Measurements from ENCODE around the gene OSGIN1. TPM values are rescaled to one million over a fixed set of nuclear protein-coding genes. Genes with fewer than 3 reads are reported as not detected.
A peak's percentile ranks its signal among the peaks of the same experiment; 100 is the strongest.

The OSGIN1 gene
- total RNA-seq, 2 donors from 2014 or later: 4.0 to 5.2 TPM

DNA sequence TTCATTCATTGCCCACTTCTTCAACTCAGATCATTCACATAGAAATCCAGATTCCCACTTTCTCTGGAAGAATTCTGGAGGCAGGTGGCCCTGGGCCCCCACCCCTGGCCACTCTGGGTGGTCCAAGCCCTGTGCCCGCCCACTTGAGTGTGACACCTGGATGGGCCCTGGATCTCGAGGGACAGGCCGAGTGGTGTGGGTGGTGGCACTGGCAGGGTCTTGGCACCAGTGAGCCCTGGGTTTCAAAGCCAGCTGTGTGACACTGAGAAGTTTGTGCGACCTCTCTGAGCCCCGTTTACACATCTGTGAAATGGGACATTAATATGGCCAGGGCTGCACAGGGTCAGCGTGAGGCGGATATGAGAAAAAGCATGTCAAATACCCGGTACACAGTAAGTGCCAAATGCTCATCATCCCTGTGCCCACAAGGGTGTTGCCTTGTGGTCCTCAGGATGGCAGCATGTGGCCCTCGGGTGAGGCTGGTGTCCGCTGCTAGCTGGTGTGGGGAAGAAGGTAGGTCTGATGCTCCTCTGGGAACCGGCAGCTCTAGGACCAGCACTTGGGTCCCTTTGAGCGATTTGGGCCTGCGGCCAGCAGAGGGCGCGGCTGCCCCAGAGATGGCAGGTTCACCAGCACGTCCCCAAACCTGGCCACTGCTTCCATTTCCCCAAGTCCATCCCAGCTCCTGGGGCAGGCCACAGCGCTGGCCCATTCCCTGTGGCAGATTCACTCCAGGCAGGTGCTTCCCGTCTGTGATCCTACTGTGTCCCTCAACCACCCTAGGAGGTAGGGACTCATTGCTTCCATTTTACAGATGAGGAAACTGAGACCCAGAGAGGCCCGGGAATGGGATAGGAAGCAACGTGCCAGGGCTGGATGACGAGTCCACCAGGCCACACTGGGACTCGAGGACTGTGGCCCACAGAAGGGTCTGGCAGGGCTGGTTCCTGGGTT, 3.6 kb downstream of the OSGIN1 start:
- Histone ChIP-seq H3K27me3 (no peaks in the 10 kb centered on the region), H3K9me3 (no peaks in the 10 kb centered on the region), H3K4me3 (no peak overlapping the region), H3K36me3 (replicated peaks in 1 of 2; ENCODE audit: insufficient read depth in 1 of 2, low read depth in 2 of 2) (peaks cover 0 to 8% of the 10 kb centered on the region in 2 donors), H3K27ac (no peak overlapping the region), H3K4me1 (peaks cover 31% of the 10 kb centered on the region)
- DNase-seq: peak; percentile 80 to 87 (median 82)
- no peak for TF ChIP-seq POLR2A (IDR thresholded peaks at IDR 0.05)
- TF ChIP-seq, protein P1, sequence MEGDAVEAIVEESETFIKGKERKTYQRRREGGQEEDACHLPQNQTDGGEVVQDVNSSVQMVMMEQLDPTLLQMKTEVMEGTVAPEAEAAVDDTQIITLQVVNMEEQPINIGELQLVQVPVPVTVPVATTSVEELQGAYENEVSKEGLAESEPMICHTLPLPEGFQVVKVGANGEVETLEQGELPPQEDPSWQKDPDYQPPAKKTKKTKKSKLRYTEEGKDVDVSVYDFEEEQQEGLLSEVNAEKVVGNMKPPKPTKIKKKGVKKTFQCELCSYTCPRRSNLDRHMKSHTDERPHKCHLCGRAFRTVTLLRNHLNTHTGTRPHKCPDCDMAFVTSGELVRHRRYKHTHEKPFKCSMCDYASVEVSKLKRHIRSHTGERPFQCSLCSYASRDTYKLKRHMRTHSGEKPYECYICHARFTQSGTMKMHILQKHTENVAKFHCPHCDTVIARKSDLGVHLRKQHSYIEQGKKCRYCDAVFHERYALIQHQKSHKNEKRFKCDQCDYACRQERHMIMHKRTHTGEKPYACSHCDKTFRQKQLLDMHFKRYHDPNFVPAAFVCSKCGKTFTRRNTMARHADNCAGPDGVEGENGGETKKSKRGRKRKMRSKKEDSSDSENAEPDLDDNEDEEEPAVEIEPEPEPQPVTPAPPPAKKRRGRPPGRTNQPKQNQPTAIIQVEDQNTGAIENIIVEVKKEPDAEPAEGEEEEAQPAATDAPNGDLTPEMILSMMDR (IDR thresholded peaks at IDR 0.05): peak; percentile 47 to 77 (median 70)
- no peak for ATAC-seq
- WGBS, 2 donors: 40 to 51% methylated on average over 13 to 22 of the region's 22 CpGs
- intact Hi-C loops (cut with DNase I): no loop called here

DNA sequence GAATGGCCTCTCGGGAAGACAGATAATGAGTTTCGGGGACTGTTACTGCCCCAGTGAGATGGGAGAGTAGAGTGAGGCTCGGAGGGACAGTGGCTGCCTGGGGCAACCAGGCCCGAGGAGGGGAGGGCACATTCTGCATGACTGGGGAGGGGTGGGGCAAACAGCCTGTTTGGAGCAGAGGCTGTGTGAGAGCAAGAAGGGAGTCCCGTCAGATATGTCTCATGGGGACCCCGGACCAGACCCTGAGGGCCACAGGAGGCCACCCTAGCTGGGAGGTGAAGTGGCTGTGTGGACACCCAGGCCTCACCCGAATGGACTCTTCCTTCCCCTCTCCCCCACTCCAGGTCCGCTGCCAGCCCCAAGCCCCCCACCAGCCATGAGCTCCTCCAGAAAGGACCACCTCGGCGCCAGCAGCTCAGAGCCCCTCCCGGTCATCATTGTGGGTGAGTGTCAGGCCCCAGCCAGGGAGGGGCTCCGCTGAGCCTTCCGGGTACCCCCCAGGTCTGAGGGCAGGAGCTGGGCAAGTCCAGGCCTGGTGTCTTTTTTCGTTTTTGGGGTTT, 4.3 kb downstream of the OSGIN1 start:
- no peak for DNase-seq
- no peak for ATAC-seq
- no peak overlapping the region for H3K4me3 ChIP-seq
- TF ChIP-seq, protein P1 (IDR thresholded peaks at IDR 0.05): no peak
- TF ChIP-seq POLR2A (IDR thresholded peaks at IDR 0.05): no peak
- no peaks in the 10 kb centered on the region for H3K27me3 ChIP-seq
- peaks cover 27% of the 10 kb centered on the region for H3K4me1 ChIP-seq
- WGBS, 2 donors: 82 to 86% methylated on average over 13 of the region's 14 CpGs
- intact Hi-C loops (cut with DNase I): no loop called here
- H3K36me3 ChIP-seq (replicated peaks in 1 of 2; ENCODE audit: insufficient read depth in 1 of 2, low read depth in 2 of 2): peaks cover 0 to 8% of the 10 kb centered on the region in 2 donors
- H3K27ac ChIP-seq: no peak overlapping the region
- no peaks in the 10 kb centered on the region for H3K9me3 ChIP-seq

DNA sequence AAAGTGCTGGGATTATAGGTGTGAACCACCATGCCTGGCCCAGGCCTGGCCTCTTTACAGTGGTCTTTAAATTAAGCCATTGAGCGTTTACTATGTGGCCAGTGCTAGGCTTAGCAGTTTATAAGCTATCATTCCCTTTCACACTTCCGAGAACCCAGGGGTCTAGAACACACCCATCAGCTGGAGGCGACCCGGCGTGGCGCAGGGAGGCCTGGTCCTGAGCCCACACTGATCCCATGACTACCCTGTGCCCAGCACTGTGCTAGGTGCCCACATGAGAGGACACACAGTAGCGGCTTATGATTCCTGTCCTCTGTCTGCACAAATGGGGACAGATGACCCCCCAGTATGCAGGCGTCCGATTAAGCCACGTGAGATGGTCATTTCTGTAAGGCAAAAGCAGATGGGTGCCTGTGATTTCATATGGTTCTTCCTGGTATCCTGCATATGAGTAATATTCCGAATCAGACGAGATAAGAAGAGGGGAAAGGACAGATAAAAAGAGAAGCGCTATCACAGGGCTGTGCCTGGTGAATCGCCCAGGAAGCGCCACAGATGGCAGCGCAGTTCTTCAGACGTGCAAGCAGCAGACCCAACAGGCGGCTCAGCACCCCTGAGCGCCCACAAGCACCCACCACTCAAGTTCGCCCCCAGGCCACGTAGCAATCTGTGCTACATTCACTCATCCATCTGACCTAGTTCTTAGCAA, 5.3 kb downstream of the OSGIN1 start:
- ATAC-seq: no peak
- H3K36me3 ChIP-seq (replicated peaks in 1 of 2; ENCODE audit: insufficient read depth in 1 of 2, low read depth in 2 of 2): peaks cover 0 to 11% of the 10 kb centered on the region in 2 donors
- H3K4me1 ChIP-seq: peaks cover 21% of the 10 kb centered on the region
- TF ChIP-seq POLR2A (IDR thresholded peaks at IDR 0.05): no peak
- TF ChIP-seq, protein P1 (IDR thresholded peaks at IDR 0.05): no peak
- H3K4me3 ChIP-seq: no peak overlapping the region
- intact Hi-C loops (cut with DNase I): no loop called here
- no peaks in the 10 kb centered on the region for H3K27me3 ChIP-seq
- DNase-seq: no peak
- 85 to 86% methylated on average over 19 to 21 of the region's 21 CpGs for WGBS, 2 donors
- no peak overlapping the region for H3K27ac ChIP-seq
- H3K9me3 ChIP-seq: no peaks in the 10 kb centered on the region

DNA sequence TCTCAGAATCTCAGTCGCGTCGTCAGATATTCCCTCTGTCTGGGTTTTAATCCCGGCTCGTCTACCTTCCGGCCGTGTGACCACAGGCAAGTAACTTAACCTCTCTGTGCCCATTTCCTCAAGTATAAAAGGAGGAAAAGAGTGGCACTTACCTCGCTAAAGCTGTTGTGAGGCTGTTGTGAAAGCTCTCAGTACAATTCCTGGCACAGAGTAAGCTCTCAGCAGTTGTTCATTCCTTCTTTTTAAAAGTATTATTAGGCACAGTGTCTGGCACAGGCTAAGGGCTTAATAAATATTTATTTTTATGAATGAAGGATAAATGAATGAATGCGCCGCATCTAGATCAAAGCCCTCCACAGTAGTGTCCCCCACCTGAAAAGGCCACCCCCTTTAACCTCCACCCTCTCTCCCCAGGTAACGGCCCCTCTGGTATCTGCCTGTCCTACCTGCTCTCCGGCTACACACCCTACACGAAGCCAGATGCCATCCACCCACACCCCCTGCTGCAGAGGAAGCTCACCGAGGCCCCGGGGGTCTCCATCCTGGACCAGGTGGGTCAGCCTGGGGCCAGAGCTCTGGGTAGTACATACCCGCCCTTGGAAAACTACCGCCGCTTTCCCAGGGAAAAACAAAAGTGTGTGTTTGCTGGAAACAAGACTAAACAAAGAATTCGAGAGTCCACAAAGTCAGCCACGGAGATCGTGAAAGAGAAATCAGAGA, 6.0 kb downstream of the OSGIN1 start:
- Histone ChIP-seq H3K4me3 (no peak overlapping the region), H3K4me1 (peaks cover 16% of the 10 kb centered on the region), H3K36me3 (replicated peaks in 1 of 2; ENCODE audit: insufficient read depth in 1 of 2, low read depth in 2 of 2) (peaks cover 0 to 11% of the 10 kb centered on the region in 2 donors), H3K27me3 (no peaks in the 10 kb centered on the region), H3K27ac (no peak overlapping the region), H3K9me3 (no peaks in the 10 kb centered on the region)
- 79 to 84% methylated on average over 21 of the region's 21 CpGs for WGBS, 2 donors
- TF ChIP-seq POLR2A (IDR thresholded peaks at IDR 0.05): no peak
- TF ChIP-seq, protein P1 (IDR thresholded peaks at IDR 0.05): no peak
- intact Hi-C loops (cut with DNase I): no loop called here
- ATAC-seq (no peak), DNase-seq (no peak)

Data from body of pancreas (tissue), 4 donors.